HG02870 (cell line): ENCODE results near the gene SARS1.
A peak's percentile ranks its signal among the peaks of the same experiment; 100 is the strongest.

Source experiments
- ATAC-seq: cut with Tn5 transposase; IDR thresholded peaks from one replicate; pipeline ENCODE4 v1.9.1; 2021; ENCODE audit warnings: mild to moderate bottlenecking, moderate library complexity; ENCODE audit not compliant: unreplicated experiment

Gene SARS1

DNA sequence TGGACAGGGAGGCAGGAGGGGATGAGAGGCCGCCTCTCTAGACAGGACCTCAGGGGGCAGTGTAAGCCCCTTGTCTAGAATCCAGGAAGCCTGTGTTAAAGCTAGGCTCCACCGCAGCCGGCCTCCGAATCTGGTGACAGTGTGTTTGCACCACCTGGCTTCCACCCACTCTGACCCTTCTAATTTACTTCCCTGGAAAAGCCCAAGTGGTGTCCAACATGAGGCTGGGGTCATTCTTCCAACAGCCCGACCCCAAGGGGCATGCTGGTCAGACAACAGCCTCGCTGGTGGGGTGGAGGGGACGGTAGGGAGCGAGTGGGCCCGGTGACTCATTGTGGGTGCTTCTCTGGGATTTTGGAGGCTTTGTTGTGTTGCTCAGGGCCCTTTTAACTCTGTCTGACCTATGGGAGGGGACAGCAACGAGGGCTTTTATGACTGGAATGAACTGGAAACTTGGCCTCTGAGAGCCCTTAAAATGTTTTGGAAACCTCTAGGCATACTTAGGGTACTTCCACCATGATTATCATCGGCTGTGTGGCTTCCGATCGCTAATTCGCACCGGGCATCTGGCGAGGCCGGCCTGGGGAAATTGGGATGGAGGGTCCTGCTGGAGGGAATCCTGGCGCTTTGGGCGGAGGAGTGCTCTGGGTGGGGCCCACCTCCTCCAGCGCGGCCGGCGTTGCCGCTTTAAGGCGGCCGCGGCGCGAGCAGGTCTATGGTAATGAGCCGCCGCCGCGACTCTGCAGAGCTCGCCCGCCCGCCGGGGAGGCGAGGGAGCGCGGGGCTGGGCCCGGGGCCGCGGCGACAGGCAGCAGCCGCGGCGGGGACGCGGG is 35.3 kb downstream of the SARS1 start, which contains the start of gene CELSR2:
CELSR2 (plus strand) TSS at position 743 of the 833 bp plus-strand sequence. CDS start 541 bp downstream, outside the sequence.
- ATAC-seq, result peak; percentile 69

DNA sequence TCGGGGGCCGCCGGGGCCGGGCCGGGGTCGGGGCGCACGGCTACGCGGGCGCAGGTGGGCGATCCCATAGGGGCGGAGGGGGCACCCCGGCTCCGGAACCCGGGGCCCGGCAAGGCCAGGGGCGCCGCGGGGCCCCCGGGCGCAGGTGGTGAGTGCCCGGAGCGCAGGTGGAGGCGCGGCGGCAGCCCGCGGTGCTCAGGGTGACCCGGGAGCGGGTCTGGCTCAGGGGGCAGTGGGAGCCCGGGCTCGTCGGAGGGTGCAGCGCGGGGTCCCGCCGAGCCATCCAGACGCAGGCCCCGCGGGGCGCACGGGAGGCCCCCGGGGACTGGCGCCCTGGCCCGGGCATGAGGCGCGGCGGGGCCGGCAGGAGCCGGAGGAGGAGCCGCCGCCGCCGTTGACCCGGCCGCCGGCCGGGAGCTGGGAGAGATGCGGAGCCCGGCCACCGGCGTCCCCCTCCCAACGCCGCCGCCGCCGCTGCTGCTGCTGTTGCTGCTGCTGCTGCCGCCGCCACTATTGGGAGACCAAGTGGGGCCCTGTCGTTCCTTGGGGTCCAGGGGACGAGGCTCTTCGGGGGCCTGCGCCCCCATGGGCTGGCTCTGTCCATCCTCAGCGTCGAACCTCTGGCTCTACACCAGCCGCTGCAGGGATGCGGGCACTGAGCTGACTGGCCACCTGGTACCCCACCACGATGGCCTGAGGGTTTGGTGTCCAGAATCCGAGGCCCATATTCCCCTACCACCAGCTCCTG is 36.1 kb downstream of the SARS1 start:
- ATAC-seq, result peak; percentile 36

- no peak for ATAC-seq
Measured at GRCh38 chr1:109250454-109251276, 36.9 kb downstream of the SARS1 start.

- ATAC-seq, result no peak
Measured at GRCh38 chr1:109251277-109252166, 37.8 kb downstream of the SARS1 start.

DNA sequence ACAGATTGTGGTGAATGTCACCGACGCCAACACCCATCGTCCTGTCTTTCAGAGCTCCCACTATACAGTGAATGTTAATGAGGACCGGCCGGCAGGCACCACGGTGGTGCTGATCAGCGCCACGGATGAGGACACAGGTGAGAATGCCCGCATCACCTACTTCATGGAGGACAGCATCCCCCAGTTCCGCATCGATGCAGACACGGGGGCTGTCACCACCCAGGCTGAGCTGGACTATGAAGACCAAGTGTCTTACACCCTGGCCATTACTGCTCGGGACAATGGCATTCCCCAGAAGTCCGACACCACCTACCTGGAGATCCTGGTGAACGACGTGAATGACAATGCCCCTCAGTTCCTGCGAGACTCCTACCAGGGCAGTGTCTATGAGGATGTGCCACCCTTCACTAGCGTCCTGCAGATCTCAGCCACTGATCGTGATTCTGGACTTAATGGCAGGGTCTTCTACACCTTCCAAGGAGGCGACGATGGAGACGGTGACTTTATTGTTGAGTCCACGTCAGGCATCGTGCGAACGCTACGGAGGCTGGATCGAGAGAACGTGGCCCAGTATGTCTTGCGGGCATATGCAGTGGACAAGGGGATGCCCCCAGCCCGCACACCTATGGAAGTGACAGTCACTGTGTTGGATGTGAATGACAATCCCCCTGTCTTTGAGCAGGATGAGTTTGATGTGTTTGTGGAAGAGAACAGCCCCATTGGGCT is 38.6 kb downstream of the SARS1 start:
- ATAC-seq, result no peak

DNA sequence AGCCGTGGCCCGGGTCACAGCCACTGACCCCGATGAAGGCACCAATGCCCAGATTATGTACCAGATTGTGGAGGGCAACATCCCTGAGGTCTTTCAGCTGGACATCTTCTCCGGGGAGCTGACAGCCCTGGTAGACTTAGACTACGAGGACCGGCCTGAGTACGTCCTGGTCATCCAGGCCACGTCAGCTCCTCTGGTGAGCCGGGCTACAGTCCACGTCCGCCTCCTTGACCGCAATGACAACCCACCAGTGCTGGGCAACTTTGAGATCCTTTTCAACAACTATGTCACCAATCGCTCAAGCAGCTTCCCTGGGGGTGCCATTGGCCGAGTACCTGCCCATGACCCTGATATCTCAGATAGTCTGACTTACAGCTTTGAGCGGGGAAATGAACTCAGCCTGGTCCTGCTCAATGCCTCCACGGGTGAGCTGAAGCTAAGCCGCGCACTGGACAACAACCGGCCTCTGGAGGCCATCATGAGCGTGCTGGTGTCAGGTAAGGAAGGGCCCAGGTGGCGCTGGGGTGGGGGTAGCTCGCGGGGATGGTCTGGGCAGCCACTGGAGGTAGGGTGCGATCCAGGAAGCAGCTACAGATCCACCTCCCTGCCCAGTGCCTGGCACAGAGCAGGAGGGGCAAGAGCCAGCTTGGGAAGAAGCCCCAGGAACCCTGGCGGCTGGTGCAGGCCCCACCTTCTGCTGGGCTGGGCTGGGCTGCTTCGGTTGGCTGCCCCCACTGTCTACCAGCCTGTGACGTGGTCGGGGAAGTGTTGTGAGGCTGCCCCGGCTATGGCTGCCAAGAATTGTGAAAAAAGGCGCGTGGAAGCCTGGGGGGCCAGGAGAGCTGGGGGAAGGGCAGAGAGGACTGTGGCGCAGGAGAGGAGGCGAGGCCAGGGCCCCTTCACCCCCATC is 39.4 kb downstream of the SARS1 start:
- no peak for ATAC-seq

DNA sequence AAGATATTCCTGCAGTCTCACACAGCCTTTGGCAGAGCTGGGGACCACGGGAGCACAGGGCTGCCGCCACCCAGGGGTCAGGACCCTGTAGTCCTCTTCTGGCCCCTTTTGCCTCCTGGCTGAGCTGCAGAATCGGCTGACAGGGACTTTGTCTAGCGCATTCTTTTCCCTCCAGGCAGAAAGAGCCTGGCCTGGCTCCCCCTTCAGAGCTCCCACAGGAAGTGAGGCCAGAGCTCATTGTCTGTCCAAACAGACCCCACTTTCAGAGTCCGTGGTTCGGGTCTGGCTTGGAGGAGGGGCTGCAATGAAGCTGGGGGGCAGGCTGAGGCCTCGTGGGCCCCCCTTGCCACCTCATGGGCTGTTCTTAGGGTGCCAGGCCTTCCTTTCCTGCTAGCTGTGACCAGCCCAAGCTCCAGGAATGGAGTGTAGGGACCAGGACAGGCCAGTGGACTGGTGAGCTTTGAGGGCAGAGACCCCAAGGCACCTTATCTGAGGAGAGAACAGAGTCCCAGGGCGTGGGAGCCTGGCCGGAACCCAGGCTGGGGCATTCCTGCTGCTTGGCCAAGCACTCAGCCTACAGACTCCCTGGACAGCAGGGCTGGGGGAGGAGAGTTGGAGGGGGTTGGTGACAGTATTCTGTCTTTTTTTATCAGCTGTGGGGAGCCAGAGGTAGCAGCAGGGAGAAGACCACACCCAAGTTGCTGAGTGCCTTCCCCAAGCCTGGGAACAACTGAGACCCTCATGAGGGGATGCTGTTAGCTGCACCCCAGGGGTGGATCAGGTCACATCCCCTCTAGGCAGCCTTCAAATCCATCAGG is 40.3 kb downstream of the SARS1 start:
- ATAC-seq, result no peak

GRCh38 chr1:109254621-109255096 is 40.9 kb downstream of the SARS1 start:
- ATAC-seq, result no peak

- no peak for ATAC-seq
Measured at GRCh38 chr1:109255097-109255651, 41.5 kb downstream of the SARS1 start.

GRCh38 chr1:109255678-109256077 is 42.0 kb downstream of the SARS1 start:
- ATAC-seq, result no peak

- no peak for ATAC-seq
Measured at GRCh38 chr1:109256085-109256484, 42.4 kb downstream of the SARS1 start.

GRCh38 chr1:109256971-109257681 is 43.4 kb downstream of the SARS1 start:
- no peak for ATAC-seq

GRCh38 chr1:109257682-109258421 is 44.1 kb downstream of the SARS1 start:
- no peak for ATAC-seq

DNA sequence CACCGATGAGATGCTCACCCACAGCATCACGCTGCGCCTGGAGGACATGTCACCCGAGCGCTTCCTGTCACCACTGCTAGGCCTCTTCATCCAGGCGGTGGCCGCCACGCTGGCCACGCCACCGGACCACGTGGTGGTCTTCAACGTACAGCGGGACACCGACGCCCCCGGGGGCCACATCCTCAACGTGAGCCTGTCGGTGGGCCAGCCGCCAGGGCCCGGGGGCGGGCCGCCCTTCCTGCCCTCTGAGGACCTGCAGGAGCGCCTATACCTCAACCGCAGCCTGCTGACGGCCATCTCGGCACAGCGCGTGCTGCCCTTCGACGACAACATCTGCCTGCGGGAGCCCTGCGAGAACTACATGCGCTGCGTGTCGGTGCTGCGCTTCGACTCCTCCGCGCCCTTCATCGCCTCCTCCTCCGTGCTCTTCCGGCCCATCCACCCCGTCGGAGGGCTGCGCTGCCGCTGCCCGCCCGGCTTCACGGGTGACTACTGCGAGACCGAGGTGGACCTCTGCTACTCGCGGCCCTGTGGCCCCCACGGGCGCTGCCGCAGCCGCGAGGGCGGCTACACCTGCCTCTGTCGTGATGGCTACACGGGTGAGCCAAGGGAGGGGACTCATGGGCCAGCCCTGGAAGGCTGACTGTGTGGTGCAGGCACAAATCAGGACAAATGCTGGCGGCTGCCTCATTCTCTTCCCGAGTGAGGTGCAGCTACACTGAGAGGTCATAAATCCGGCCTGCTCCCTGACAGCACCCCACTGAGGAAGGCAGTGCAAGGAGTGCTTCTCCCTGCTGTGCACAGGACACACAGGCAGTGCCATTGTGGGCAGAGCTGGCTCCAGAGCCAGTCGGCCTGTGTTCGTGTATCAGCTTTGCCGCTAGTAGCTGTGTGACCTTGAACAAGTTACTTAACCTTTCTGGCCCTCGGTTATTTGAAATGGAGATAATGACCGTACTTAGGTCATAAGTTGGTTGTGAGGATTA is 45.1 kb downstream of the SARS1 start:
- no peak for ATAC-seq
